Central memory CD4-positive, alpha-beta T cell (primary cell): ENCODE results near the gene ATP2B2.
"Not testable (repeated sequence)": the region's sequence is repeated elsewhere in the genome, so short reads cannot be mapped to it uniquely, and the experiment has no call there.

ENCODE experiments used
- DNase-seq: peaks from one replicate; pipeline ENCODE4 v3.0.0; 2022
- total RNA-seq, 3 experiments: gene quantifications; one replicate each; lab custom pipeline; 2026; lab: John Stamatoyannopoulos, UW

ATP2B2 gene
- 0 to 0.07 (median 0.05) reads per million in 3 experiments for total RNA-seq

DNA sequence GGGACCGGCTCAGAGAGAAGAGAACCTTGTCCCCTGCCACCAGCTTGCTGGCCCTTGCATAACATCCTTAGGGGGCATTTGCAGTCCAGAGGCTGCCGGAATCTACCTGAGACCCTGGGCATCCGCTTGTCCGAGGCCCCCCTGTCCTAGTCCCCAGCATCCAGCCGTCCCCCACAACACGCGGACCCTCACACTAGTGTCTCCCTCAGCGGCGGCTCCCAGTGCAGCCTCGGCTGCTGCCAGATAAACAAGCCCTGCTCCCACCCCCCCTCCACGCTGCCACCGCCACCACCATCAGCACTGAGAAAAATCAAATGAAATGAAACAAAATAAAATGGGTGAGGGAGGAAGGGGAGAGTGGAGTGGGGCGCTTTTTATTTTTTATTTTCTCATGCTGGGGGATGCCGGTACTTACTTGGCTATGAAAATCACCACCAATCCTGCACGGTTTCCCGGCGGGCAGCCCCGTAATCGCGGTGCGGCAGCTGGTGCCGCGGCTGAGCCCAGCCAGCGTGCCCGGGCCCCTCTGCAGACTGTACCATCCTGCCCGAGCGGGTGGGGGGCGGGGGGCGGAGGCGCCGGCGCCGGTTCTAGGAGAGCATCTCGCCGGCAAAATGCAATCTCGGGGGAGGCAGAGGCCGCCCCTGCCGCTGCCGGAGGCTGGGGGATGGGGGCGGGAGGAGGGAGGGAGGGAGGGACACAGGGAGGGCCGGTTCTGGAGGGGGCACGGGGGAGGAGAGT, at the start of gene ATP2B2:
ATP2B2 (minus strand) TSS at position 537 of the 741 bp plus-strand sequence. CDS start 56,043 bp downstream, outside the sequence.
- no peak for DNase-seq

DNA sequence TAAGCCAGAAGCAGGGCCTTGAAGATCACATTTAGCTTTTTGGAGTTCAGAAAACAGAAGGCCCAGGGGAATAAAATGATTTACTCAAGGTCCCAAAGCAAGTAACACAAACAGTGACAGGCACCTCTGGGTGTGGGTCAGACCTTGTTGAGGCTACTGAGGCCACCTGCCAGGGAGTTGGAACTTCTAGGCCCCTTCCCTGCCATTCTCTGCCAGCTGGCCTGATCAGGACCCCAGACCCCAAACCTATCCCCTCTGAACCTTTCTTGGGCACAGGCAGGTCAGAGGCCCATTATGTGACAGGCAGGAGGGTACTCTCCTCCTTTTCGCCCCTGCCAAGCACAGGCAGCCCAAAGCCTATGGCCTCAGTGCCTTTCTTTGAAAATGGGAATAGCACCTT, 49.4 kb upstream of the ATP2B2 start:
- DNase-seq: no peak

GRCh38 chr3:10554236-10554611, 48.8 kb upstream of the ATP2B2 start:
- no peak for DNase-seq

DNA sequence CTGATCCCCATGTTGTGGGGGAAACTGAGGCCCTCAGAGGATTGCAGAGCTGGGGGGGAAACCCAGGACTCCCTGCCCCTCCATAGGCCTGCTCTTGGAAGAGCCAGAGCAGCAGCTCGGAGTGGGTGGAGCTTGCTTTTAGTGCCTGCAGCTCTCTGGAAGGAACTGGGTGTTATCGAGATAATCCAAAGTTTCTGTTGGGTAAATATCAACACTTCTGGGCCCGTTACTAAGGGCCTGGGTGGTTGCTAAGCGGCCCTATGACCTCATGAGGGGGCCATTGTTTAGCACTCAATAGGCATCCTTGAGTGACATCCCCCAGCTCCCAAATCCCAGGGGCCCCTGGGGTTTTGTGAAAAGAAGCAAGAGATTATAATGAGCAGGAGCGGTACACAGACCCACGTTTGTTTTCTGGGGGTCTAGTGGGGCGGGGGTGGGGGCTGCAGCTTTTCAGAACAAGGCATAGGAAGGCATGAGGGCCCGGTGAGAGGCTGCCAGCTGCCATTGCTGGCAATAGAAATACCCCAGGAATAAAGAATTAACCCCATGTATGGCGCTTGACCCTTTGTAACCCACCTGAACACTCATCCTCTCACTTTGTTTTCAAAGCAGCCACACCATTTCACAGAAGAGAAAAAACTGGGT, 48.3 kb upstream of the ATP2B2 start:
- DNase-seq: no peak

DNA sequence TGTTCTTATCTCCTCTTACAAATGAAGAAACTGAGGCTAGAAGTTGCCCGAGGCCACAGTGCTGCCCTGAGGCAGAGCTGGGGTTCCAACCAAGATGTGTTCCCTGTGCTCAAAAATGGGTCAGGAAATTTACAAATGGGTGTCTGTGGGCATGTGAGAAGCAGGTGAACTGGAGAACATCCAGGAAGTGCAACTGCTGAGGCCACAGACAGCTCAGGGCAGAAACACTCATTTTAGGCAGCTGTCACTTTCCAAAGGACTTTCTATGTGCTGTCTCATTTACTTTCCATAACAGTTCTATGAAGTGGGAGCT, 47.2 kb upstream of the ATP2B2 start:
- DNase-seq: no peak

- DNase-seq: peak; percentile 52
Measured at GRCh38 chr3:10551821-10552630, 46.6 kb upstream of the ATP2B2 start.

DNA sequence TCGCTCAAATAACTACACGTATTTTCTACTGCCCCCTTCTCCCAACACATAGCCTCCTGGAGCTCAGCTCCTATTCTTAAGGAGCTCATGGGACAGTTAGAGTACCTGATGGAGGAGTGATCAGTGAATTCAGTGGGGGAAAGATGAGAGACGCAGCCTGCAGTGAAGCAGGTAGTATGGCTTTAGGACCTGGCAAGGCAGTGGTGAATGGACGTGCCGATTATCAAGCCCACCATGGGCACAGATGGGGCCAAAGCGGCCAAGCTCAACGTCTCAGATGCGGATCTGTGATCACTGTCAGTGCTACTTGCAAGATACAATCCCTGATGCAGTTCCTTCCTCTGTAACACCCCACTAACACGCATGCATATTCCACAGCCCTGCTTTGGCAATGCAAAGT, 45.8 kb upstream of the ATP2B2 start:
- no peak for DNase-seq

- DNase-seq: no peak
Measured at GRCh38 chr3:10550705-10551104, 45.3 kb upstream of the ATP2B2 start.

DNA sequence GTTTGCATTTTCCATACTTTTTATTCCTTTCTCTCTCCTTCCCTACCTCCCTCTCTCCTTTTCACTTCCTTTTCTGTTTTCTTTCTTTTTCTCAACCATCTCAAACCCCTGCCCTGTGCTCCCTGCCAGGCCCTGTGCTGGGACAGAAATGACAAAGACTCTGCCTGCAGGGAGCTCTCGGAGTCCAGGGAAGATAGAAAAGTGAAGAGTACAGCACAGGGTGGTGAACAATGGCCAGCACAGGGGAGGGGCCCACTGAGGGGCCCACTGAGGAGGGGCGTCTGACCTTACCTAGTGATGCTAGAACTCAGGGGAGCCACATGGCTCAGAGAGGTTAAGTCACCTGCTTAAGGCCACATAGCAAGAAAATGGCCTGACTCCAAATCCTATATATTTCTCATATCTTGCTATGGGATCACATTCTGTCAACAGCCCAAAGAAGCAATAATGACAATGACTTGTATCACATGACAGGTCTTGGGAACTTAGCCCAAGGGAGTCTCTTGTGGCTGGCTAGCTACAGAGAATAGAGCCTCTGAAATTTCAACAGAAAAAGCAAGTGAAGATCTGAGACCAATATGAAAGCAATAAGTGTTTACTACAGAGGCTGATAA, 44.3 kb upstream of the ATP2B2 start:
- no peak for DNase-seq

DNA sequence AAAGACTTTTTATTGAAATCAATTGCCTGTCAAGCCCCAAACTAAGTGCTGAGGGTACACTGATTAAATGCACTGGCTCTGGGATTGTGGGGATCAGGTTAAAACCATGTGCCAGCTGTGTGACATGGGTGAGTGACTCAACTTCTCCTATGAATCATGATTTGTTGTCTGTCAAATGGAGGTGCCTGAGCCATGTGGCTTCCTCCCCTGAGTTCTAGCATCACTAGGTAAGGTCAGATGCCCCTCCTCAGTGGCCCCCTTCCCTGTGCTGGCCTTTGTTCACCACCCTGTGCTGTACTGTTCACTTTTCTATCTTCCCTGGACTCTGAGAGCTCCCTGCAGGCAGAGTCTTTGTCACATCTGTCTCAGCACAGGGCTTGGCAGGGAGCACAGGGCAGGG, 43.6 kb upstream of the ATP2B2 start:
- no peak for DNase-seq

DNA sequence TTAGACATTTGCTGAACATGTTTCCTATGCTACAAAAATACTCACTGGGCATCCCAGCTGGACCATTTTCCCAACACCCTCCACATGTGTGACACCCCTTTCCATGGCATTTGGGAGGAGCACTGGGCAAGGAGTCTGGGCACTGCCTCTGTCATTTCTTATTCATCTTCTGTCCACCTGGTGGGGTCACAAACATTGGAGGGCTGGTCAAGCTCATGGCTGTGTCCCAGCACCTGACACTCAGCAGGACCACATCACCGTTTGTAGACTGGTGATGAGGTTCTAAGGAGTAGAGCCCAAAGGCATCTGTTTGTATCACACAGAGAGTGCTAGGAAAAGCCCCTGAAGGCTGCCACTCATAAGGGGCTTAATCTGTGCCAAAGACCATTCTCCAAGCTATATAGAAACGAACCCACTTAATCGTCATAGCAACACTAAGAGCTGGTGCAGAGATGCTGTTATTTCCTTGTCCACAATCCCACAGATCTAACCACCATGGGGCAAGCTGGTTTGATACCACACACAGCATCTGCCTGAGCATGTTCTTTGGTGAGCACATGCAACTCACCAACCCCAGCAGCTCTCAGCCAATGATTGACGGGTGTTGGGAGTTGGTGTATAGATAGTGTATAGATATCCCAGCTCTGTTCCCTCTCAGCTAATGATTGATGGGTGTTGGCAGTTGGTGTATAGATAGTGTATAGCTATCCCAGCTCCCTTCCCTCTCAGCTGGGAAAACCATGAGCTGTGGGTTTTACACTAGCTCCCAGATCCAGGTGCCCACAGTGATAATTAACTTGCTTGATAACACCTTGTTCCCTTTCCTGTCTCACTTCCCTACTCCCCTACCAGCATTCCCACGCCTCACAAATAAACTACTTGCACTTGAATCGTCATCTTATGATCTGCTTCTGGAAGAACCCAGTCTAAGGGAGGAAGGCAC, 42.7 kb upstream of the ATP2B2 start:
- DNase-seq: no peak

DNA sequence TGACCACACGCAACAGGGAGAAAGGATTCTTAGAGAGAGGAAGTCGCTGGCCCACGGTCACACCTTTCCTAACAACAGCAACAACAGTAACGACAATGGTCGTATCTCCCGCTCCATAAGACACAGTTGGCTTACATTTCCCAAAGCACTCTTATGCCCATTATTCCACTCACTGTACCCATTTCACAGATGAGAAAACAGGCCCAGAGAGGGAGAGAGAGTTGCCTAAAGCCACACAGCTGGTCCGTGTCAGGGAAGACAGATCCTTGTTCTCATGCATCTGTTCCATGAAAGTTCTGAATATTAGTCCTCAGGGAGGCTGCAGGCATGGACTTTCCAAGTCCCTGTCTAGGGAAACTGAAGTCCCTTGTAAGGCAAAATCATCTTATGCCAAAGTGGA, 42.0 kb upstream of the ATP2B2 start:
- DNase-seq: no peak

- DNase-seq: no peak
Measured at GRCh38 chr3:10546820-10547263, 41.5 kb upstream of the ATP2B2 start.

- no peak for DNase-seq
Measured at GRCh38 chr3:10546181-10546624, 40.8 kb upstream of the ATP2B2 start.

DNA sequence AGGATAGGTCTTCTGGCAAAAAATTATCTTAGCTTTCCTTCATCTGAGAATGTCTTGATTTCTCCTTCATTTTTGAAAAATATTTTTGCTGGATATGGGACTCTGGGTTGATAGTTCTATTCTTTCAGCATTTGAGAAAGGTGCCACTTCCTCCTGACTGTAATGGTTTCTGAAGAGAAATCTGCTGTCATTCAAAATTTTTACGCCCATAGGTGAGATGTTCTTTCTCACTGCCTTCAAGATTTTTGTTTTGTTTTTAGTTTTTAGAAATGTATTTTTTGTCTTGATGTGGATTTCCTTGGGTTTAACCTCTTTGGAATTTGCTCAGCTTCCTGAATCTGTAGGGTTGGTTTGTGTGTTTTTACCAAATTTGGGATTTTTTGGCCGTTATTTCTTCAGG, 37.1 kb upstream of the ATP2B2 start:
- no peak for DNase-seq

DNA sequence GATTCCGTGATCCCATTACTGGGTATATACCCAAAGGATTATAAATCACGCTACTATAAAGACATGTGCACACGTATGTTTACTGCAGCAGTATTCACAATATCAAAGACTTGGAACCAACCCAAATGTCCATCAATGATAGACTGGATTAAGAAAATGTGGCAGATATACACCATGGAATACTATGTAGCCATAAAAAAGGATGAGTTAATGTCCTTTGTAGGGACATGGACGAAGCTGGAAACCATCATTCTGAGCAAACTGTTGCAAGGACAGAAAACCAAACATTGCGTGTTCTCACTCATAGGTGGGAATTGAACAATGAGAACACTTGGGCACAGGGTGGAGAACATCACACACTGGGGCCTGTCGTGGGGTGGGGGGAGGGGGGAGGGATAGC, 35.0 kb upstream of the ATP2B2 start:
- not testable (repeated sequence) for DNase-seq

DNA sequence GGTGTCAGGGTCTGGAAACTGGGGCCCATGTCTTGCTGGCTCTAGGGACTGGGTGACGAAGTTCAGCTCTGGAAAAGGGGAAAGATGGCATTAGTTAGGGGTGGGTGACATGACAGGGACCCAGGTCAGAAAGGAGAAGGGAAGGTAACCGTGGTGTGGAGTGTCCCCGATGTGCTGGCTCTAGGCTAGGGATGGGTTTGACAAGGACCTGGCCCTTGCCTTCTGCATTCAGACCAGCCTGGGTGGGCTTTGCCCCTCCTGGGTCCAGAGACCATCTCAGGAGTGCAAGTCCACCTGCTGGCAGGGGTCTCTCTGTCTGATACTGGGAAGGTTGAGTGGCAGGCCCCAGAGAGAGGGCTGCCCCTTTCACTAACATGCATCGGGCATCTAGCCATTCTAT, 28.7 kb upstream of the ATP2B2 start:
- no peak for DNase-seq

DNA sequence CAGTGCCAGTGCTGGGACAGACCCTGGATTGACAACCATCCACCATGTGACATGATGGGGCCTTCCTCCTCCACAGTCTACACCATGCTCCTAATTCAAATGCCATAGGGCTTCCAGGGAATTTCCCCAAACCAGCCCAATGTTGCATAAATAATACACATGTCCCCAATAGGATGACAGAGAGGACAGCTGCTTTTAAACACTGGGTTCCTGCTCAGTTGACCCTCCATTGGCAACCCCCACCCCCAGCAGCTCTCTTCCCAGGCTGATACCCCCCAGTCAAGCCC, 28.3 kb upstream of the ATP2B2 start:
- DNase-seq: no peak

DNA sequence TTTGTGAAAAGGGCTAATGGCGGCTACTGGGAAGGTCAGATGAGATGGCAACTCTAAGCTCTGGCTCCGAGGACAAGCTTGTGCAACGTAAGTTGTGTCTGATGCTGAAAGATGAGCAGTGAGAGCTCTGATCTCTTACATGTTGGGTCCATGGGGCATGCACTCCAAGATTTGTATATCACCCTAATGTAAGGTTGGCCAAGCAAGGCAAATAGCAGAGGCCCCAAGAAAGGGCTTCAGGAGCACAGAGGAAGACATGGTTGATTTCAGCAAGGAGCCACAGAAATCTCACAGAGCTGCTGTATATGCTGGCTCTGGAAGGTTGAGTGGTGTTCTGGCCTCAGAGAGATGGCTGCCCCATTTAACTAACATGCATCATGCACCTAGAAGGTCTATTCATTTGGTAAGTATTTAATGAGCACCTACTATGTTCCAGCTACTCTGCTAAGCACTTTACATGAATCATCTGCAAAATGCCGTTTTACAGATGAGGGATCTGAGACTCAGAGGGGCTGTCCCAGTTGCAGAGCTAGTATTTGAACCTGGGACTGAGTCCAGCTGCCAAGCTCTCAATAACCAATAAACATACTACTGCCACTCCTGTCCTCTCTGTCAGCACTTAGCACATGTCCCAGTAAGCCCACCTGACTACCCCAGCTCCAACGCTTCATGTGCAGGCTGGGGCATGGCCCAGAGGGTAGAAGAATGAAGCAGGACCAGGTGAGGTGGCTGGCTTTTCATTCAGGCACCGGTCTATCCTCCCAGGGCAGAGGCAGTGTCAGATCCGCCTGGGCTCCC, 27.8 kb upstream of the ATP2B2 start:
- DNase-seq: no peak

GRCh38 chr3:10531031-10531430, 25.6 kb upstream of the ATP2B2 start:
- no peak for DNase-seq

DNA sequence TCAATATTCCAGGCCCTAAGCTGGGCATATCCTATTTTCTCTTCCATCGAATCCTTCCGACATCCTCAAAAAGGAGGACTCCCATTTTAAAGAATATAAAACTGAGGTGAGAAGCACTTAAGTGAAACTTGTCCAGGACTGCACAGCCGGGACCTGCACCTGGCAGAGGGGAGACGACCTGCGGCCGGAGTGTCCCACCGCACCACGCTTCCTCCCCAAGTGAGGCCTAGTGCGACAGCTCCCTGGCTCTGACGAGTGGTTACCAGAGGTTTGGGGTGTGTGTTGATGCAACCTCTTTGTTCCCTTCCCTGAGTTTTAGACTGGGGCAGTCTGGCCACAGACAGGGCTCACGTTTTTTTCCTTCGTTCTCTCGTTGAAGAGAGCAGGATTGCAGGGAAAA, 24.9 kb upstream of the ATP2B2 start:
- no peak for DNase-seq

GRCh38 chr3:10529809-10530208, 24.4 kb upstream of the ATP2B2 start:
- DNase-seq: no peak
